GM12865 (cell line): ENCODE measurements around the gene MDM2.
"Not testable (repeated sequence)": the region's sequence is repeated elsewhere in the genome, so short reads cannot be mapped to it uniquely, and the experiment has no call there.

Experiments
- DNase-seq: peaks from one replicate; pipeline ENCODE4 v3.0.0; 2010; ENCODE audit warnings: low read depth
- H3K4me3 ChIP-seq: 2 replicates; pipeline ENCODE4 v1.5.1; 2011; ENCODE audit warnings: mild to moderate bottlenecking, low read depth, low read length, control low read depth
- TF ChIP-seq, protein P1 (sequence below): IDR thresholded peaks from 2 replicates; pipeline ENCODE4 v1.5.1; 2011; ENCODE audit warnings: low read length, control low read depth, low read depth, inconsistent platforms; ENCODE audit not compliant: insufficient read depth; ENCODE audit errors: missing control alignments

Gene MDM2

DNA sequence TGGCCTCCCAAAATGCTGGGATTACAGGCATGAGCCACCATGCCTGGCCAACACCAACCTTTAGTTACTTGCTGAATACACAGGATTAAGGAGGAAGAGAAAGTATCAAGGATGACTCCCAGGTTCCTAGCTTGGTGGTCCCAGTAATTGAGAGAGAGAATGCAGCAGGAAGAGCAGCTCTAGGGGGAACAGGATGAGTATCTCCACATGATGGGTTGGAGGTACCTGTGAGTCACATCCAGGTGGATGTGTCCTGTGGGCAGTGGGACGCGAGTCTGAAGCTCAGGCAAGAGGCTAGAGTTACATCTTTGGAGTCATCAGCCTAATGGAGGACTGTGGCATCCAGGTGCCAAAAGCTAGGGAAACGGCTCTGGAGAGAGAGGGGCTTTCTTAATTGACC lies 47.1 kb downstream of the MDM2 start:
- H3K4me3 ChIP-seq: no peak overlapping the region
- TF ChIP-seq, protein P1, sequence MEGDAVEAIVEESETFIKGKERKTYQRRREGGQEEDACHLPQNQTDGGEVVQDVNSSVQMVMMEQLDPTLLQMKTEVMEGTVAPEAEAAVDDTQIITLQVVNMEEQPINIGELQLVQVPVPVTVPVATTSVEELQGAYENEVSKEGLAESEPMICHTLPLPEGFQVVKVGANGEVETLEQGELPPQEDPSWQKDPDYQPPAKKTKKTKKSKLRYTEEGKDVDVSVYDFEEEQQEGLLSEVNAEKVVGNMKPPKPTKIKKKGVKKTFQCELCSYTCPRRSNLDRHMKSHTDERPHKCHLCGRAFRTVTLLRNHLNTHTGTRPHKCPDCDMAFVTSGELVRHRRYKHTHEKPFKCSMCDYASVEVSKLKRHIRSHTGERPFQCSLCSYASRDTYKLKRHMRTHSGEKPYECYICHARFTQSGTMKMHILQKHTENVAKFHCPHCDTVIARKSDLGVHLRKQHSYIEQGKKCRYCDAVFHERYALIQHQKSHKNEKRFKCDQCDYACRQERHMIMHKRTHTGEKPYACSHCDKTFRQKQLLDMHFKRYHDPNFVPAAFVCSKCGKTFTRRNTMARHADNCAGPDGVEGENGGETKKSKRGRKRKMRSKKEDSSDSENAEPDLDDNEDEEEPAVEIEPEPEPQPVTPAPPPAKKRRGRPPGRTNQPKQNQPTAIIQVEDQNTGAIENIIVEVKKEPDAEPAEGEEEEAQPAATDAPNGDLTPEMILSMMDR: no peak
- DNase-seq: no peak

DNA sequence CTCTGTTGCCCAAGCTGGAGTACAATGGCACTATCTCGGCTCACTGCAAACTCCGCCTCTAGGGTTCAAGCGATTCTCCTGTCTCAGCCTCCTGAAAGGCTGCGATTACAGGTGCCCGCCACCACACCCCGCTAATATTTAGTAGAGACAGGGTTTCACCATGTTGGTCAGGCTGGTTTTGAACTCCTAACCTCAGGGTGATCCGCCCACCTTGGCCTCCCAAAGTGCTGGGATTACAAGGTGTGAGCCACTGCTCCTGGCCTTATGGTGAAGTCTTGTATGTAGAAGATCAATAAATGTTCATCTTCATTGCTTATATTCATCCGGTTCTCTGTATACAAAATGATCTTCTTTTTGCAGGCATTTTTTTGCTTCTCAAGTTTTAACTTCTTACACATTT lies 47.8 kb downstream of the MDM2 start:
- TF ChIP-seq, protein P1: no peak
- no peak for DNase-seq
- H3K4me3 ChIP-seq: no peak overlapping the region

- H3K4me3 ChIP-seq: no peak overlapping the region
- DNase-seq: no peak
- TF ChIP-seq, protein P1: no peak
These were observed 48.5 kb downstream of the MDM2 start for GRCh38 chr12:68856510-68856909.

- TF ChIP-seq, protein P1: no peak
- DNase-seq: peak; percentile 31
- no peak overlapping the region for H3K4me3 ChIP-seq
These were observed 53.9 kb downstream of the MDM2 start for GRCh38 chr12:68861890-68862289.

DNA sequence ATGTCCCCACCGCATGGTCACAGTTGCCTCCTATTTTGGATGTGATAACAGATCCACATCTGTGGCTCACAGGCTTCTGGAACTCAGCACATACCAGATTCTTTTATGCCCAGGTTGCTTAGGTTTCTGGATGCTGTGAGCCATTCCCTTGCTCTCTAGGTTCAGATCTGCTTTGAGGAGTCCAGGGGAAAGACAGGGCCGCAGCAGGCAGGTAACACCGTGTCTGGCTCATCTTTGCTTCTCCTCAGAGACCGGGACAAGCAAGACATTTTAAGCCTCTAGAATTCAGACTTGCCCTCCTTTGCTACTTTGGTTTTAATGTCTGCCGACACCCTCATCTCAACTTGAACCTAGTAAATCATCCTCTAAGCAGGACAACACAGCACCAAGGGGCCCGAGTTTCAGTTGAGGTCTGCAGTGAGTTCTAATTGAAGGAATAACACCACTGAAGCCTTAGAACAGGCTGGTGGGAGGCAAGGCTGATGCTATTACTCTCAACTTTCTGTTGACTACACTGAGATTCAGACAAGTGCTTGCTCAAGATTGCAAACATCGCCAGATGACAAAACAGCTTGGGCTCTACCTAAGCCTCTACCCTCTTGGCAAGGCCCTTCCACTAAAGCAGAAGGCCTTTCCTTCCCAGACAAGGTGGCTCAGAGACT lies 55.3 kb downstream of the MDM2 start:
- TF ChIP-seq, protein P1: no peak
- H3K4me3 ChIP-seq: no peak overlapping the region
- no peak for DNase-seq

DNA sequence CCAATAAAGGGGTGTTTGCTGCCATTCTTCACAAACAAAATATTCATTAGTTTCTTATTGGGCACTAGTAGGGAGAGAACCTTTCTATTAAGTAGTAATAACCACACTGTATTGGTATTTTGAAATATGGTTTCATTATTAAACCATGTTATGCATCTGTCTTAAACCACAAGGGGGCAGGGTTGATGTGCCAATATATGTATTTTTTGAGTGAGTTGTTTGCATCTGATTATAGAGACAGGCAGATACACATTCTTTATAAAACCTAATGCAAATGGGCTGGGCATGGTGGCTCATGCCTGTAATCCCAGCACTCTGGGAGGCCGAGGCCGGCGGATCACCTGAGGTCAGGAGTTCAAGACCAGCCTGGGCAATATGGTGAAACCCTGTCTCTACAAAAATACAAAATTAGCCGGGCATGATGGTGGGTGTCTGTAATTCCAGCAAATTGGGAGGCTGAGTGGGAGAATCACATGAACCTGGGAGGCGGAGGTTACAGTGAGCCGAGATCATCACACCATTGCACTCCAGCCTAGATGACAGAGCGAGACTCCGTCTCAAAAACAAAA lies 56.0 kb downstream of the MDM2 start:
- DNase-seq: peak; percentile 63
- H3K4me3 ChIP-seq: not testable (repeated sequence)
- TF ChIP-seq, protein P1: peak; percentile 50

- H3K4me3 ChIP-seq: no peak overlapping the region
- TF ChIP-seq, protein P1: no peak
- DNase-seq: no peak
These were observed 56.6 kb downstream of the MDM2 start for GRCh38 chr12:68864604-68865003.
